ENCODE data around the gene KDM8.

KDM8 gene

DNA sequence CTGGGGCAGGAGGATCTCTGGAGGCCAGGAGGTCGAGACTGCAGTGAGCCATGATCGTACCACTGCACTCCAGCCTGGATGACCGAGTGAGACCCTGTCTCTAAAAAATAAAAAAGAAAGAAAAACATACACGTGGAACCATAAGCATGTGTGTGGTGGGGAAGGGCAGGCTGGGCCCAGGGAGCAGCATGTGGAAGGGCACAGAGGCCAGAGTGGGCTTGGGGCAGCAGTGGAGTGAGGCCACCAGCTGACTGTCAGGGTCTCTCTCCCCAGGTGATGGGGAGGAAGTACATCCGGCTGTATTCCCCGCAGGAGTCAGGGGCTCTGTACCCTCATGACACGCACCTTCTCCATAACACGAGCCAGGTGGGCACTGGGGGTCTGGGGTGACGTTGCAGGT, 16.8 kb downstream of the KDM8 start:
- Histone ChIP-seq H3K27me3 (ENCODE audit: insufficient read depth, low read length) (no peaks in the 10 kb centered on the region), H3F3A (ENCODE audit: insufficient read depth, low read length) (no peaks in the 10 kb centered on the region), H3K27ac (ENCODE audit: low read depth, low read length, poor library complexity, severe bottlenecking) (no peak overlapping the region), H3K4me1 (ENCODE audit: insufficient read depth, low read length, severe bottlenecking) (peaks cover 6% of the 10 kb centered on the region), H3K79me2 (ENCODE audit: insufficient read depth, low read length) (no peaks in the 10 kb centered on the region), H3K9me3 (ENCODE audit: low read length) (no peaks in the 10 kb centered on the region), H2AFZ (ENCODE audit: low read length) (no peak overlapping the region), H3K4me3 (ENCODE audit: low read depth, low read length, poor library complexity, severe bottlenecking) (no peak overlapping the region), H3K36me3 (ENCODE audit: insufficient read depth, low read length) (peaks cover 15% of the 10 kb centered on the region), H4K20me1 (ENCODE audit: insufficient read depth, low read length) (no peaks in the 10 kb centered on the region), H3K4me2 (ENCODE audit: low read length) (no peak overlapping the region), H3K9me2 (ENCODE audit: low read depth, low read length) (no peaks in the 10 kb centered on the region), H3K9ac (ENCODE audit: low read length) (no peak overlapping the region)
- TF ChIP-seq, protein P1, sequence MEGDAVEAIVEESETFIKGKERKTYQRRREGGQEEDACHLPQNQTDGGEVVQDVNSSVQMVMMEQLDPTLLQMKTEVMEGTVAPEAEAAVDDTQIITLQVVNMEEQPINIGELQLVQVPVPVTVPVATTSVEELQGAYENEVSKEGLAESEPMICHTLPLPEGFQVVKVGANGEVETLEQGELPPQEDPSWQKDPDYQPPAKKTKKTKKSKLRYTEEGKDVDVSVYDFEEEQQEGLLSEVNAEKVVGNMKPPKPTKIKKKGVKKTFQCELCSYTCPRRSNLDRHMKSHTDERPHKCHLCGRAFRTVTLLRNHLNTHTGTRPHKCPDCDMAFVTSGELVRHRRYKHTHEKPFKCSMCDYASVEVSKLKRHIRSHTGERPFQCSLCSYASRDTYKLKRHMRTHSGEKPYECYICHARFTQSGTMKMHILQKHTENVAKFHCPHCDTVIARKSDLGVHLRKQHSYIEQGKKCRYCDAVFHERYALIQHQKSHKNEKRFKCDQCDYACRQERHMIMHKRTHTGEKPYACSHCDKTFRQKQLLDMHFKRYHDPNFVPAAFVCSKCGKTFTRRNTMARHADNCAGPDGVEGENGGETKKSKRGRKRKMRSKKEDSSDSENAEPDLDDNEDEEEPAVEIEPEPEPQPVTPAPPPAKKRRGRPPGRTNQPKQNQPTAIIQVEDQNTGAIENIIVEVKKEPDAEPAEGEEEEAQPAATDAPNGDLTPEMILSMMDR (IDR thresholded peaks at IDR 0.05; ENCODE audit: low read length), result no peak
- TF ChIP-seq EZH2 (IDR thresholded peaks at IDR 0.05; ENCODE audit: borderline replicate concordance, low read length), result no peak

DNA sequence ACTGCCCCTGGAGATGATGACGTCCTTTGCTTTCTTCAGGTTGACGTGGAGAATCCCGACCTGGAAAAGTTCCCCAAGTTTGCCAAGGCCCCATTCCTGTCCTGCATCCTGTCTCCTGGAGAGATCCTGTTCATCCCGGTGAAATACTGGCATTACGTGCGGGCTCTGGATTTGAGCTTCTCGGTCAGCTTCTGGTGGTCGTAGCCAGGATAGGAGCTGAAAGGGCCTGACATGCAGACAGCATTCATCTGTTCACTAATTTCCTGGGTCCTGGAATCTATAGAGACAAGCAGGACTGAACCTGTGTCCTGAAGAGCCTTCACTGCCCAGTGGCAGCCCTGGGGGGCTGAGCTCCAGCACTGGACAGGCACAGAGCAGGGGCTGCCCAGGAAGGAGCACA, 17.2 kb downstream of the KDM8 start:
- Histone ChIP-seq H3K9me2 (ENCODE audit: low read depth, low read length) (no peaks in the 10 kb centered on the region), H3K9me3 (ENCODE audit: low read length) (no peaks in the 10 kb centered on the region), H4K20me1 (ENCODE audit: insufficient read depth, low read length) (no peaks in the 10 kb centered on the region), H3K9ac (ENCODE audit: low read length) (no peak overlapping the region), H3K4me1 (ENCODE audit: insufficient read depth, low read length, severe bottlenecking) (peaks cover 8% of the 10 kb centered on the region), H3K79me2 (ENCODE audit: insufficient read depth, low read length) (no peaks in the 10 kb centered on the region), H3K27me3 (ENCODE audit: insufficient read depth, low read length) (no peaks in the 10 kb centered on the region), H2AFZ (ENCODE audit: low read length) (no peak overlapping the region), H3F3A (ENCODE audit: insufficient read depth, low read length) (no peaks in the 10 kb centered on the region), H3K27ac (ENCODE audit: low read depth, low read length, poor library complexity, severe bottlenecking) (no peak overlapping the region), H3K36me3 (ENCODE audit: insufficient read depth, low read length) (peaks cover 19% of the 10 kb centered on the region), H3K4me2 (ENCODE audit: low read length) (no peak overlapping the region), H3K4me3 (ENCODE audit: low read depth, low read length, poor library complexity, severe bottlenecking) (no peak overlapping the region)
- TF ChIP-seq, protein P1 (IDR thresholded peaks at IDR 0.05; ENCODE audit: low read length), result no peak
- no peak for TF ChIP-seq EZH2 (IDR thresholded peaks at IDR 0.05; ENCODE audit: borderline replicate concordance, low read length)

DNA sequence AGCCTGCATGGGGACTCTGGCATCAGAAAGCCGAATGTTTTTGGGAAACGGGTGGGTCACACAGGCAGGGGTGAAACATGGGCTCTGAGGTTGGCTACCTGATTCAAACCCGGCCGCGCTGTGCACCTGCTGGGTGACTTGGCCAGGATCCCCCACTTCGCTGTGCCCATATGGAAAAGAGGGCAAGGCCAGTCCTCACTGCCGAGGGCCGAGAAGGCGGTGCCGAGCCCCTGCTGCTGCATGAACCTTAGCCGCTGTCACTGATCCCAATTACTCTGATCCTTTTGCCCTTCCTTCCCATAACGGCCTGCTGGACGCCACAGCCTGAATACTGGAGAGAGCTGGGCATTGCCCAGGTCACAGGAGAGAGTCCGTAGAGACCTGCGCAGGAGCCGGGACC, 17.7 kb downstream of the KDM8 start:
- Histone ChIP-seq H3K4me1 (ENCODE audit: insufficient read depth, low read length, severe bottlenecking) (peaks cover 12% of the 10 kb centered on the region), H3K9ac (ENCODE audit: low read length) (no peak overlapping the region), H3K9me2 (ENCODE audit: low read depth, low read length) (no peaks in the 10 kb centered on the region), H4K20me1 (ENCODE audit: insufficient read depth, low read length) (no peaks in the 10 kb centered on the region), H3K36me3 (ENCODE audit: insufficient read depth, low read length) (peaks cover 21% of the 10 kb centered on the region), H3K4me2 (ENCODE audit: low read length) (no peak overlapping the region), H3F3A (ENCODE audit: insufficient read depth, low read length) (no peaks in the 10 kb centered on the region), H3K79me2 (ENCODE audit: insufficient read depth, low read length) (no peaks in the 10 kb centered on the region), H3K27me3 (ENCODE audit: insufficient read depth, low read length) (no peaks in the 10 kb centered on the region), H3K27ac (ENCODE audit: low read depth, low read length, poor library complexity, severe bottlenecking) (no peak overlapping the region), H3K4me3 (ENCODE audit: low read depth, low read length, poor library complexity, severe bottlenecking) (no peak overlapping the region), H2AFZ (ENCODE audit: low read length) (no peak overlapping the region), H3K9me3 (ENCODE audit: low read length) (no peaks in the 10 kb centered on the region)
- TF ChIP-seq EZH2 (IDR thresholded peaks at IDR 0.05; ENCODE audit: borderline replicate concordance, low read length), result no peak
- TF ChIP-seq, protein P1 (IDR thresholded peaks at IDR 0.05; ENCODE audit: low read length), result no peak

All from OCI-LY1 (cell line).